A549 (cell line): ENCODE data around the gene ZNF467. TPM values are rescaled to one million over a fixed set of nuclear protein-coding genes. Genes with fewer than 3 reads are reported as not detected.

ENCODE experiments used
- ATAC-seq, 2 experiments: fragments of 200-7000 bp in 1 of 2; fragments of >200 bp in 1 of 2; cut with Nextera tagmentation in 1 of 2; cut with Tn5 transposase in 1 of 2; 3 replicates each; pipeline versions ENCODE4 v1.8.0 to v1.9.1; 2018 to 2020; ENCODE audit warnings: mild to moderate bottlenecking in 1 of 2, moderate library complexity in 1 of 2
- CTCF ChIA-PET: fragments of 300-600 bp; sonication (Branson Sonifier 250); formaldehyde crosslinking; extraction: SDS; loops from one replicate; lab custom pipeline; 2021; ENCODE audit warnings: antibody characterized with exemption, inconsistent platforms; lab: Yijun Ruan, JAX
- POLR2A ChIA-PET: fragments of 350-600 bp; formaldehyde crosslinking; extraction: SDS; loops from one replicate; lab custom pipeline; 2021; ENCODE audit warnings: antibody characterized with exemption, inconsistent platforms; lab: Yijun Ruan, JAX
- DNase-seq, 2 experiments: peaks; one replicate each; pipeline versions ENCODE4 v3.0.0 to v3.0.0-alpha.2; 2011 to 2016; ENCODE audit warnings: low read depth in 1 of 2, low spot score in 1 of 2
- FAIRE-seq: peaks from 2 replicates; lab custom pipeline; 2011; peaks lifted over from hg19 to GRCh38; lab: Jason Lieb, UNC
- H3K27ac ChIP-seq, 2 experiments: fragments of >200 bp; sonication (Bioruptor Twin); formaldehyde crosslinking; 3 replicates each; pipeline ENCODE4 v1.5.1; 2016 to 2017
- H3K4me1 ChIP-seq: fragments of >200 bp; sonication (Bioruptor Twin); formaldehyde crosslinking; 3 replicates; pipeline ENCODE4 v1.6.1; 2016
- H3K4me2 ChIP-seq: fragments of >200 bp; sonication (Bioruptor Twin); formaldehyde crosslinking; 3 replicates; pipeline ENCODE4 v1.6.1; 2016
- H3K4me3 ChIP-seq: fragments of >200 bp; sonication (Bioruptor Twin); formaldehyde crosslinking; 3 replicates; pipeline ENCODE4 v1.5.1; 2016
- H3K9me3 ChIP-seq: fragments of >200 bp; sonication (Bioruptor Twin); formaldehyde crosslinking; 3 replicates; pipeline ENCODE4 v1.6.1; 2016
- ATOH8 ChIP-seq: fragments of 250-450 bp; sonication (Bioruptor Pico); IDR thresholded peaks from 2 replicates; pipeline ENCODE4 v1.5.0; 2020; ENCODE audit warnings: low read depth, mild to moderate bottlenecking, moderate library complexity
- CBX2 ChIP-seq: fragments of 200-600 bp; sonication (generic); IDR thresholded peaks from 2 replicates; pipeline ENCODE4 v1.6.1; 2016; ENCODE audit warnings: low read depth, mild to moderate bottlenecking, borderline replicate concordance
- CBX8 ChIP-seq: fragments of 200-600 bp; sonication (generic); IDR thresholded peaks from 2 replicates; pipeline ENCODE4 v1.6.1; 2016
- CHD2 ChIP-seq: fragments of 150-350 bp; IDR thresholded peaks from 2 replicates; pipeline ENCODE4 v1.6.1; 2014; ENCODE audit warnings: low read length; ENCODE audit not compliant: partially characterized antibody
- CTCF ChIP-seq: fragments of >200 bp; sonication (Bioruptor Twin); formaldehyde crosslinking; IDR thresholded peaks from 3 replicates; pipeline ENCODE4 v1.5.1; 2016
- EHF ChIP-seq: fragments of 250-450 bp; sonication (Bioruptor Pico); IDR thresholded peaks from 2 replicates; pipeline ENCODE4 v1.5.0; 2020; ENCODE audit warnings: mild to moderate bottlenecking
- ELK1 ChIP-seq: fragments of 150-350 bp; IDR thresholded peaks from 2 replicates; pipeline ENCODE4 v1.6.1; 2014; ENCODE audit warnings: low read depth, mild to moderate bottlenecking, low read length
- EP300 ChIP-seq, 2 experiments: fragments of >200 bp; sonication (Bioruptor Twin); formaldehyde crosslinking; IDR thresholded peaks; 2 replicates in 1 of 2; 3 replicates in 1 of 2; pipeline ENCODE4 v1.6.1; 2016 to 2017
- GATA3 ChIP-seq: IDR thresholded peaks from 2 replicates; pipeline ENCODE4 v1.6.1; 2012; ENCODE audit warnings: borderline replicate concordance
- HDAC2 ChIP-seq: fragments of 200-600 bp; sonication (generic); IDR thresholded peaks from 2 replicates; pipeline ENCODE4 v1.6.1; 2016
- HES2 ChIP-seq: fragments of >200 bp; sonication (Bioruptor Twin); formaldehyde crosslinking; IDR thresholded peaks from 2 replicates; pipeline ENCODE4 v1.6.1; 2016
- HEYL ChIP-seq: fragments of 250-450 bp; sonication (Bioruptor Pico); IDR thresholded peaks from 2 replicates; pipeline ENCODE4 v1.8.0; 2021; ENCODE audit warnings: mild to moderate bottlenecking, moderate library complexity
- HOXB13 ChIP-seq: fragments of 250-450 bp; sonication (Bioruptor Pico); IDR thresholded peaks from 2 replicates; pipeline ENCODE4 v1.5.0; 2020; ENCODE audit warnings: low read depth, mild to moderate bottlenecking, moderate library complexity
- JUNB ChIP-seq: fragments of >200 bp; sonication (Bioruptor Twin); formaldehyde crosslinking; IDR thresholded peaks from 2 replicates; pipeline ENCODE4 v1.6.1; 2016
- KDM1A ChIP-seq: fragments of 200-600 bp; sonication (generic); IDR thresholded peaks from 2 replicates; pipeline ENCODE4 v1.6.1; 2016; ENCODE audit warnings: low read depth, mild to moderate bottlenecking
- MAFK ChIP-seq: fragments of 450-650 bp; IDR thresholded peaks from 2 replicates; pipeline ENCODE4 v1.6.1; 2014; ENCODE audit not compliant: partially characterized antibody
- NR3C1 ChIP-seq: fragments of >200 bp; sonication (Bioruptor Twin); formaldehyde crosslinking; IDR thresholded peaks from 3 replicates; pipeline ENCODE4 v1.6.1; 2017
- PHF8 ChIP-seq: fragments of 200-600 bp; sonication (generic); IDR thresholded peaks from 2 replicates; pipeline ENCODE4 v1.6.1; 2016; ENCODE audit warnings: low read depth, mild to moderate bottlenecking, antibody characterized with exemption, moderate library complexity, borderline replicate concordance
- POLR2AphosphoS2 ChIP-seq: conservative IDR thresholded peaks from 2 replicates; pipeline ENCODE4 v1.6.1; 2012; ENCODE audit warnings: low read length, improper control_type of control experiment, inconsistent platforms
- RARB ChIP-seq: fragments of 250-450 bp; sonication (Bioruptor Pico); IDR thresholded peaks from 2 replicates; pipeline ENCODE4 v1.8.0; 2021; ENCODE audit warnings: mild to moderate bottlenecking, moderate library complexity
- RNF2 ChIP-seq: fragments of 200-600 bp; sonication (generic); IDR thresholded peaks from 2 replicates; pipeline ENCODE4 v1.6.1; 2016; ENCODE audit warnings: low read depth, mild to moderate bottlenecking, antibody characterized with exemption, moderate library complexity, borderline replicate concordance
- ZFP36 ChIP-seq: fragments of 450-650 bp; IDR thresholded peaks from 2 replicates; pipeline ENCODE4 v1.6.1; 2014; ENCODE audit warnings: borderline replicate concordance; ENCODE audit not compliant: partially characterized antibody
- WGBS: methylation state at CpG from one replicate; pipeline ENCODE4 v1.1.6; 2017; ENCODE audit errors: missing lambda C conversion rate; 5-methylcytosine and 5-hydroxymethylcytosine counted together
- polyA plus RNA-seq, 4 experiments: library from polyadenylated mRNA; depleted of rRNA in 3 of 4; stranded (reverse); fragments of >200 nt; fragmentation: RNase III in 1 of 4; extraction: RNeasy Plus Mini Kit Qiagen cat#74134 plus additional on column Dnase treatment in 1 of 4; gene quantifications; 2 replicates in 3 of 4; 3 replicates in 1 of 4; pipeline ENCODE4 v1.2.3, GENCODE V29; 2011 to 2017
- TF ChIP-seq, protein P1 (sequence below): fragments of 250-450 bp; sonication (Bioruptor Pico); IDR thresholded peaks from 2 replicates; pipeline ENCODE4 v1.5.0; 2021; ENCODE audit warnings: mild to moderate bottlenecking, moderate library complexity, borderline replicate concordance

The ZNF467 gene
- polyA plus RNA-seq, 2 of the 4 experiments (the other 2 are of a cell fraction): 3.1 to 3.3 TPM

DNA sequence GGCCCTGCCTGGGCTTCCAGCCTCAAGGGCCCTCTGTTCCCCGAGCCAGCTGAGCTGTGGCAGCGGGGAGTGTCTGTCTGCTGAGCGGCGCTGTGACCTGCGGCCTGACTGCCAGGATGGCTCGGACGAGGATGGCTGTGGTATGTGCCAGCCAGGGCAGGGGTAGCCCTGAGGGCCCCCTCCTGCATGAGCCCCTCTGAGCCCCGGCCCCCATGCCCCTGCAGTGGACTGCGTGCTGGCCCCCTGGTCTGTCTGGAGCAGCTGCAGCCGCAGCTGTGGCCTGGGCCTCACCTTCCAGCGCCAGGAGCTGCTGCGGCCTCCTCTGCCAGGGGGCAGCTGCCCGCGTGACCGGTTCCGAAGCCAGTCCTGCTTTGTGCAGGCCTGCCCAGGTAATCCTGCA lies 28.4 kb upstream of the ZNF467 start:
- ATAC-seq (no peak), DNase-seq (no peak), FAIRE-seq (no peak)
- Histone ChIP-seq H3K4me3 (no peak overlapping the region), H3K4me2 (no peak overlapping the region), H3K4me1 (no peaks in the 10 kb centered on the region), H3K9me3 (no peaks in the 10 kb centered on the region), H3K27ac (no peak overlapping the region)
- ChIA-PET CTCF (interaction anchor here (0.7 to 2.3 kb wide), 3 partner anchors 13 to 60 kb away, joined by 3 to 10 read pairs (median 4); no protein-coding TSS in a partner anchor), POLR2A (no interaction called here)
- 59% methylated on average over 5 of the region's 16 CpGs for WGBS
- TF ChIP-seq HEYL (CRISPR knock-in tag): no peak
- TF ChIP-seq, protein P1, sequence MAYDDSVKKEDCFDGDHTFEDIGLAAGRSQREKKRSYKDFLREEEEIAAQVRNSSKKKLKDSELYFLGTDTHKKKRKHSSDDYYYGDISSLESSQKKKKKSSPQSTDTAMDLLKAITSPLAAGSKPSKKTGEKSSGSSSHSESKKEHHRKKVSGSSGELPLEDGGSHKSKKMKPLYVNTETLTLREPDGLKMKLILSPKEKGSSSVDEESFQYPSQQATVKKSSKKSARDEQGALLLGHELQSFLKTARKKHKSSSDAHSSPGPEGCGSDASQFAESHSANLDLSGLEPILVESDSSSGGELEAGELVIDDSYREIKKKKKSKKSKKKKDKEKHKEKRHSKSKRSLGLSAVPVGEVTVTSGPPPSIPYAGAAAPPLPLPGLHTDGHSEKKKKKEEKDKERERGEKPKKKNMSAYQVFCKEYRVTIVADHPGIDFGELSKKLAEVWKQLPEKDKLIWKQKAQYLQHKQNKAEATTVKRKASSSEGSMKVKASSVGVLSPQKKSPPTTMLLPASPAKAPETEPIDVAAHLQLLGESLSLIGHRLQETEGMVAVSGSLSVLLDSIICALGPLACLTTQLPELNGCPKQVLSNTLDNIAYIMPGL (CRISPR knock-in tag): no peak
- no peak for TF ChIP-seq HOXB13 (CRISPR knock-in tag)
- no peak for TF ChIP-seq RNF2
- TF ChIP-seq PHF8: no peak
- TF ChIP-seq CBX8: no peak
- no peak for TF ChIP-seq CBX2
- no peak for TF ChIP-seq HES2
- TF ChIP-seq CHD2: no peak
- TF ChIP-seq NR3C1: no peak
- no peak for TF ChIP-seq KDM1A
- no peak for TF ChIP-seq RARB (CRISPR knock-in tag)
- TF ChIP-seq ELK1: no peak

DNA sequence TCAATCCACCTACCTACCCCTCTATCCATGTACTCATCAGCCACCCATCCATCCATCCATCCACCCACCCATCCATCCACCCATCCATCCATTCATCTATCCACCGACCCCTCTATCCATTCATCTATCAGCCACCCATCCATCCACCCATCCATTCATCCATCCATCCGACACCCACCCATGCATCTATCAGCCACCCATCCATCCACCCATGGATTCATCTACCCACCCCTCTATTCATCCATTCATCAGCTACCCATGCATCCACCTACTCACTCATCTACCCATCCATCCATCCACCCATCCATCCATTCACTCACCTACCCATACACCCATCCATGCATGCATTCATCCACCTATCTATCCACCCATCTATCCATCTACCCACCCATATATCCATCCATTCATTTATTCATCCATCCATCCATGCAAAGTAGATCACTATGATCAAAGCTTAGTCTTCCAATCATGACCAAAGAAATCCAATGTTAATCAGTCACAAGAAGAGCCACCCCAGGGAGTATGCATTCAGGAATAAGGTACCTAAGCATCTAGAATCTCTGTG lies 27.7 kb upstream of the ZNF467 start:
- Histone ChIP-seq H3K27ac (no peak overlapping the region), H3K4me2 (no peak overlapping the region), H3K4me3 (no peak overlapping the region), H3K4me1 (no peaks in the 10 kb centered on the region), H3K9me3 (no peaks in the 10 kb centered on the region)
- TF ChIP-seq CTCF (no peak), ATOH8 (CRISPR knock-in tag) (no peak), EHF (CRISPR knock-in tag) (no peak), CBX8 (no peak), EP300 (IDR thresholded peaks at IDR 0.05) (no peak), HOXB13 (CRISPR knock-in tag) (no peak), PHF8 (no peak), POLR2AphosphoS2 (no peak), GATA3 (no peak), MAFK (no peak), CBX2 (no peak), ZFP36 (no peak), JUNB (no peak), HDAC2 (no peak)
- ChIA-PET POLR2A (no interaction called here), CTCF (interaction anchor here (0.7 to 2.3 kb wide), 2 partner anchors 15 to 59 kb away, joined by 3 to 10 read pairs; no protein-coding TSS in a partner anchor)
- no peak for DNase-seq
- ATAC-seq: no peak
- 84% methylated on average over 2 of the region's 2 CpGs for WGBS
- FAIRE-seq: no peak
